HG02759 (cell line): ENCODE measurements around the gene ANKRD18B.
"Not testable (repeated sequence)": the region's sequence is repeated elsewhere in the genome, so short reads cannot be mapped to it uniquely, and the experiment has no call there.

Source experiments
- ATAC-seq: cut with Tn5 transposase; IDR thresholded peaks from one replicate; pipeline ENCODE4 v1.9.1; 2021; ENCODE audit warnings: mild to moderate bottlenecking, moderate library complexity; ENCODE audit not compliant: unreplicated experiment

Gene ANKRD18B

GRCh38 chr9:33523397-33524305, at the start of gene ANKRD18B:
TSS of gene ANKRD18B (plus strand) at chr9:33524251. CDS start at chr9:33524490, 239 bp downstream.
- peak; percentile 58 for ATAC-seq

DNA sequence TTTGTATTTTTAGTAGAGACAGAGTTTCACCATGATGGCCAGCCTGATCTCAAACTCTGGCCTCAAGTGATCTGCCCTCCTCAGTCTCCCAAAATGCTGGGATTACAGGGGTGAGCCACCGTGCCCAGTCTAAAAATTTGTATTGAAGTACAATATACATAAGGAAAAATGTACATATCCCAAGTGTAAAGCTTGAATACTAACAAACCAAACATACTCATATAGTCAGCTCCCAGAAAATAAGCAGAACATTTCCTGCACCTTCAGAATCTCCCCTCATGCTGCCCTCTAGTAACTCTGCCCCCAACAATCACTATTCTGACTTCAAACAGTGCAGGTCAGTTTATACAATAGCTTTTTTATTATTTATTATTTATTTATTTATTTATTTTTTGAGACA, 48.7 kb upstream of the ANKRD18B start:
- no peak for ATAC-seq

DNA sequence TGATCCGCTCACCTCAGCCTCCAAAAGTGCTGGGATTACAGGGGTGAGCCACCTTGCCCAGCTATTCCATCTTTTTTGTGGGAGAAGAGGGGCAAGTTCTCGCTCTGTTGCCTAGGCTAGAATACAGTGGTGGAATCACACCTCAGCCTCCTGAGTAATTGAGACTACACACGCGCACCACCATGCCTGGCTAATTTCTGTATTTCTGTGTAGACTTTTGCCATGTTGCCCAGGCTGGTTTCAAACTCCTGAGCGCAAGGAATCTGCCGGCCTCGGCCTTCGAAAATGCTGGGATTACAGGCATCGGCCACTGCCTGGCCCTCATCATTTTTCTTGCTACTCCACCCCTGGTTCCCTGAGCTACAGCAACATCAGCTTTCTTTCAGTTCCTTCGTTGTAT, 47.5 kb upstream of the ANKRD18B start:
- ATAC-seq = no peak

GRCh38 chr9:33480106-33480505, 43.9 kb upstream of the ANKRD18B start:
- ATAC-seq = no peak

DNA sequence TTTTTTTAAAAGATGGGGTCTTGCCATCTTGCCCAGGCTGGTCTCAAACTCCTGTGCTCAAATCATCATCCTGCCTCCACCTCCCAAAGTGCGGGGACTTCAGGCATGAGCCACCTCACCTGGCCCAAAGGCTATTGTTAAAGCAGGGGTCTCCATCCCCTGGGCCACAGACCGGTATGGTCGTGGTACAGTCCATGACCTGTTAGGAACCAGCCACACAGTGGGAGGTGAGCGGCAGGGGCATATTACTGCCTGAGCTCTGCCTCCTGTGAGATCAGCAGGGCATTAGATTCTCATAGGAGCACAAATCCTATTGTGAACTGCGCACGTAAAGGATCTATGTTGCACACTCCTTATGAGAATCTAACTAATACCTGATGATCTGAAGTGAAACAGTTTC, 43.1 kb upstream of the ANKRD18B start:
- no peak for ATAC-seq

DNA sequence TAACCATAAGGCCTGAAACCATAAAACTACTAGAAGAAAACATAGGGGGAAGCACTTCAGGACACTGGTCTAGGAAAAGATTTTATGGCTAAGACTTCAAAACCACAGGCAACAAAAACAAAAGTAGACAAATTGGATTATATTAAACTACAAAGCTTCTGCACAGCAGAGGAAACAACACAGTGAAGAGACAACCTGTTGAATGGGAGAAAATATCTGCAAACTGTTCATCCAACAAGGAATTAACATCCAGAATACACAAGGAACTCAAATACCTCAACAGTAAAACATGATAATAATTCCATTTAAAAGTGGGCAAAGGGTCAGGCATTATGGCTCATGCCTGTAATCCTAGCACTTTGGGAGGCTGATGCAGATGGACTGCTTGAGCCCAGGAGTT, 38.7 kb upstream of the ANKRD18B start:
- not testable (repeated sequence) for ATAC-seq

DNA sequence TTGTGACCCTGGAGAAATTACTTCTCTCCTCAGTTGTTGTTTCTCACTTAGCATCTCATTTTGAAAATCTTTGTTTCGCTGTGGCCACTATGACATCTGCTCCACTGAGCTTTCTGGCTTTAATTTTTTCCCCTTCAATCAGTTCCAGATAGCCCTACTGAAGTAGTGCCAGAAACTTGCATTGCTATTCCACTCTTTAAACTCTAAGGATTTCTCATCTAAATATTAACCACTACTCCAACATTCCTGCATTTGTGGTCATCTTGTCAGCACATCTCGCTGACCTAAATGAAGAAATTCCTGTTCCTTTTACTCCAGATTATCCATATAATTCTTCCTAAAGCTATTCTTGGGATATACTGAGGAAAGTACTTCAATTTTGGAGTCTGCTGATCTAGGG, 35.0 kb upstream of the ANKRD18B start:
- ATAC-seq = no peak

GRCh38 chr9:33493819-33494218, 30.2 kb upstream of the ANKRD18B start:
- not testable (repeated sequence) for ATAC-seq

DNA sequence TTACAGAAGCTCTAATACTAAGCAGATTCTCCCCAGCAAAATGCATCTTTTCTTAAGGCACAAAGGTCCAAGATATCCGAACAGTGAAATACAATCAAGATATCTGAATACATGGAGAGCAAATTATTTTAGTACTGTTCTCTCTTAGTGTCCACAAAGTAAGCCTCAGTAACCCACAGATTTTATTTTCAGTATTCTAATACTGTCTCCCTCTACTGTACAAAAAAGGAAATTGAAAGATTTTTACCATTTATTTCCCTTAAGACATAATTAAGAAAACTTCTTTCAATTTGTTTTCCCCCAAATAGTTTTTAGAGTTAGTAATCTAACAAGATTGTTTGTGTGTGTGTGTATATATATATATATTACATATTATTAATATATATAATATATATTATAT, 25.7 kb upstream of the ANKRD18B start:
- no peak for ATAC-seq

DNA sequence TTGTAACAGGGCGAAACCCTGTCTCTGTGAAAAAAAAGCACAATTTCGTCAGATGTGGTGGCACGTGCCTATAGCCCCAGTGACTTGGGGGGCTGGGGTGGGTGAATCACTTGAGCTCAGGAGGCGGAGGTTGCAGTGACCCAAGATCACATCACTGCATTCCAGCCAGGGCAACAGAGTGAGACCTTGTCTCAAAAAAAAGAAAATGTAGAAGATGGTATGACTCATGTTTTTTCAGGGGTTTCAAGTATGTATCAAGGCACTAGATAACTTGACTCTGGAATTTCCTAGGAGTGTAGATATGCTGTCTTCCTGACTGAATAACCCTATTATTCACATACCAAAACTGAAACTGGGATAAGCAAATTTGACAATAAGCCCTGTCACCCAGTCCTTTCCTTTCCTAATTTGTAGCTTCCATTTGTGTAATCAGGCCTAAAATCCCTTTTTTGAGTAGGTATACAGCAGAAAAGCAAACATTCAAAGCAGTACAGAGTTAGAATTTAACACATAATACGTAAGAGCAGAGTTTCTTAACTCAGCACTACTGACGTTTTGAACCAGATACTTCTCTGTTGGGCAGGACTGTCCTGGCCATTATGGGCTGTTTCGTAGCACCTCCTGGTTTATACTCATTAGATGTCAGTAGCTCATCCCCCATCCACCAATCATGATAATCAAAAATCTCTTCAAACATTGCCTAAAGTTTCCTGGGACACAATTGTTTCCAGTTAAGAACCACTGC, 17.3 kb upstream of the ANKRD18B start:
- no peak for ATAC-seq

DNA sequence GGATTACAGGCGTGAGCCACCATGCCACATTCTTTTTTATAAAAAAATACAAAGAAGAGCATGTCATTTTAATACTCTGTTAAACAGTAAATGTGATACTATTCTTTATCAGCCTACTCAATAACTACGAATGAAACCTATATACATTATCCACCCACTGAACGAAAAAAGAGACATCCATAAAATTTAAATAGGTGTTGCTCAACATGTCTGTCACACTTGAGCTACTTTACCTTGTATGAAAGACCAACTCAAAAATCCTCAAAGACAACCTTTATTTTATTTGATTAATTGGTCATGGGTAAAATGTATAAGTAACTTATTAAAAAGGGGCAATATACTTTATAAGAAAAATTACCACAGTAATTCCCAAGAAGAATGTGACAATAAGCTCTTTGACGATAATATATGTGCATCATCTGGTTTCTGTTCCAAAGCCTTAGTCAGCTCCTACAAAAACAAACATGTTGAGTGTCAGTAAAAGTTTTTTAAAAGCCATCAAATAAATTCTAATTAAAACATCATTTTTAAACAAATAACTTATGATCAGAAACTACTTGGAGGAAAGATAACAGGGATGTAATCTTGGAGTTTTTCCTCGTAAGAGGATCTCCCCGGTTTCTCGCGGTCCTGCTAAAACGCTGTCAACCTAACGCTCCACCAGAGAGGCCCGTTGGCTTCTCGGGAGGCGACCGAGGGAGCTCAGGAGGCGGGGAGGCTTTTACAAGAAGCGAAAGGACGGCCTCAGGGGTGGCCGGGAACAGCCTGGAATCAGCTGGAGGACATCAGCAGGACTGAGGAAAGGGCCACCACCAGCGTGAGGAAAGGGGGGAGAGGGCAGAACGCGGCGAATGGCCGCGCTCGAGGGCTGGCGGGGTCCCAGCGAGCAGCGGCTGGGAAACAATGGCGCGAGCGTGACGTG, 13.5 kb upstream of the ANKRD18B start:
- ATAC-seq = peak; percentile 64

DNA sequence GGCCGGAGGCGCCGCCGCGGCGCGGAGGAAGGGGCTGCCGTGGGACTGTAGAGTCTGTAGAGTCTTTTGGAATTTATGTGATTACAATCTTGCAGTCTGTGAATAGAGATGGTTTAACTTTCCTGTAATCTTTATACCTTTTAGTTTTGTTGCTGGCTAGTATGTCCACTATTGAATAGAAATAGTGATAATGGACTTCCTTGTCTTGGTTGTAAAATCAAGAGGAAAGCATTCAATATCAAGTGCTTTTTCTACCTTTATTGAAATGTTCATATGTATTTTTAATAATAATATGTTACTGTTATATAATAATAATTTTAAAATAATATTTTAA, 12.9 kb upstream of the ANKRD18B start:
- ATAC-seq = not testable (repeated sequence)

DNA sequence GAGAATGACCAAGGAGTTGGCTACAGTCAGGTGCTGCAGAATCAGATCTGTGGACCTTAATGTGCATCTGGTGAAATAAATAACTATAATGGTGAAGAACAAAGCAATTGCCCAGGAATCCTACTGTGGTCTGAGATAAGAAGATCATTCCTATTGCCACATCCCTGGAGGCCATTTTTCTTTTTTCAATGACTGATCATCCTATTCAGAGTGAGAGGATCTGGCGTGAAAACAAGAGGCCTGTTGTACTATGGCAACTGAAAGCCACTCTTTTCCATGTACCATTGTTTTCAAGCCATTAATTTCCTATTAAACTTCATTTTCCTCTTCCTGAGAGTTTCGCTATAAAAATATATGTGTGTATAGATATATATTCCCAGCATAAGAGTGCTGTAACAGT, 11.5 kb upstream of the ANKRD18B start:
- ATAC-seq = not testable (repeated sequence)

DNA sequence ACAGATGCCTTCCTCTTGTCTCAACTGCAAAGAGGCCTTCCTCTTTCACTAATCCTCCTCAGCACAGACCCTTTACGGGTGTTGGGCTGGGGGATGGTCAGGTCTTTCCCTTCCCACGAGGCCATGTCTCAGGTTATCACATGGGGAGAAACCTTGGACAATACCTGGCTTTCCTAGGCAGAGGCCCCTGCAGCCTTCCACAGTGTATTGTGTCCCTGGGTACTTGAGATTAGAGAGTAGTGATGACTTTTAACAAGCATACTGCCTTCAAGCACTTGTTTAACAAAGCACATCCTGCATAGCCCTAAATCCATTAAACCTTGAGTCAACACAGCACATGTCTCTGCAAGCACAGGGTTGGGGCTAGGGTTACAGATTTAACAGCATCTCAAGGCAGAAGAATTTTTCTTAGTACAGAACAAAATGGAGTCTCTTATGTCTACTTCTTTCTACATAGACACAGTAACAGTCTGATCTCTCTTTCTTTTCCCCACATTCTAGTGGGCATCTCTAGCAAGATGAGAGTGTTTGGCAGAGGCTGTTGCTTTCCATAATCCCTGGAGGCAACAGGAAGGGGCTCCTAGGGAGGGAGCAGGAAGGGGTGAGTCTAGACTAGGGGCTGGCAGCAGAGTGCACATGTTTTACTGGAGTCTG, 8.6 kb upstream of the ANKRD18B start:
- not testable (repeated sequence) for ATAC-seq

GRCh38 chr9:33516397-33516796, 7.7 kb upstream of the ANKRD18B start:
- ATAC-seq = not testable (repeated sequence)

DNA sequence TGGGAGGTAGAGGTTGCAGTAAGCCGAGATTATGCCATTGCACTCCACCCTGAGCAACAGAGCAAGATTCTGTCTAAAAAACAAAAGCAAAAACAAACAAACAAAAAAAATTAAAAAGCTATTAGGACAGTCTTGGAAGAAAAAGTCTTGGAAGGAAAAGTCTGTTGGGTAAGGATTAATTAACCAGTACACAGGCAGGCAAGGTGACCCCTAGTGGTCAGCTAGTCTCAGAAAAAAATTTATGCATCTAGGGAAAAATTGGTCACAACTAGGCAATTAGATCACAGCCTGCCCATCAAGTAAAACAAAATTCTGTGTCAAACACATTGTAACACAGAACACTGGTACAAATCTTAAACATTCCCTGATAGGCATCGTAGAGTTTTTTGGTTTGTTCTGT, 6.7 kb upstream of the ANKRD18B start:
- no peak for ATAC-seq

GRCh38 chr9:33517934-33518577, 6.0 kb upstream of the ANKRD18B start:
- ATAC-seq = not testable (repeated sequence)

DNA sequence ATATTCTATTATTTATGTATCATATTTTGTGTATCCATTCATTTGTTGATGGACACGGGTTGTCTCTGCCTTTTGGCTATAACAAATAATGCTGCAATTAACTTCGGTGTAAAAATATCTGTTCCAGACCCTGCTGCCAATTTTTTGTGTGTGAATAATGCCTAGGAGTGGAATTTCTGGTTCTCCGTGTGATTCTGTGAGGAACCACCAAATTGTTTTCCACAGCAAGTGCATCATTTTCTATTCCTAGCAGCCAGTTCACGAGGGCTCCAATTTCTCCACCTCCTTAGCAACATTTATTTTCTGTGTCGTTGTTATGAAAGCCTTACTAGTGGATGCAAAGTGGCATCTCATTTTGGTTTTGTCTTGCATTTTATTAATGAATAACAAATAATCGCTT, 2.2 kb upstream of the ANKRD18B start:
- ATAC-seq = not testable (repeated sequence)

DNA sequence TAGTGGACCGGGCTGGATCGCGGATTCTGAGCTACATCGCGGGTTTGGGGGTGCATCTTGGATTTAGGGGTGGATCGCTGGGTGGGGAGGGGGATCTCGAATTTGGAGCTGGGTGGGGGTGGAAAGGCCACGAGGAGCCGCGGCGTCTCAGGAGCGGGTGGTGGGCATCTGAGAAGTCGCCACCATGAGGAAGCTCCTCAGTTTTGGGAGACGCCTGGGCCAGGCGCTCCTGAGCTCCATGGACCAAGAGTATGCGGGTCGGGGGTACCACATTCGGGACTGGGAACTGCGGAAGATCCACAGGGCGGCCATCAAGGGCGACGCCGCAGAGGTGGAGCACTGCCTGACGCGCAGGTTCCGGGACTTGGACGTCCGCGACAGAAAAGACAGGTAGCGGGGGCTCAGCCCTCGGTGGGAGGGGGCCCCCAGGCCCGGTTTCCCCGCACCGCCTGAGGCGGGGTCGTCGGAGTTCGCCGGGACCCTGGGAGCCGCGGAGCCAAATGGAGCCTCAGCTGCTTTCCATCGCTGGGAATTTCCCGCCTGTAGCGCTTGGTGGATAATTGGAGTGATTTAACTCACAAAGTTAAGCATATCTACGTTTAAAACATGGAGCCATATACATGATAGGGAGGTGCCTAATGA, 376 bp downstream of the ANKRD18B start:
- no peak for ATAC-seq
